WTC11 (cell line): ENCODE data around the gene NCMAP.

ENCODE experiments used
- CREB1 ChIP-seq: sonication (generic); formaldehyde crosslinking; IDR thresholded peaks from 2 replicates; pipeline ENCODE4 v1.8.0; 2023; ENCODE audit warnings: mild to moderate bottlenecking, missing genetic modification reagents
- MXD4 ChIP-seq: fragments of 250-450 bp; sonication (Bioruptor Pico); IDR thresholded peaks from 2 replicates; pipeline ENCODE4 v1.8.0; 2021; ENCODE audit warnings: mild to moderate bottlenecking, moderate library complexity, borderline replicate concordance
- NR1H2 ChIP-seq: sonication (generic); formaldehyde crosslinking; IDR thresholded peaks from 2 replicates; pipeline ENCODE4 v1.9.0; 2021; ENCODE audit warnings: mild to moderate bottlenecking, moderate library complexity, missing genetic modification reagents
- TEAD4 ChIP-seq: sonication (generic); formaldehyde crosslinking; IDR thresholded peaks from 2 replicates; pipeline ENCODE4 v1.8.0; 2022; ENCODE audit warnings: mild to moderate bottlenecking, missing genetic modification reagents
- TF ChIP-seq, protein P1 (sequence below): fragments of 200-600 bp; IDR thresholded peaks from 2 replicates; pipeline ENCODE4 v1.8.0; 2022; ENCODE audit warnings: antibody characterized with exemption
- TF ChIP-seq, protein P2 (sequence below): sonication (generic); formaldehyde crosslinking; conservative IDR thresholded peaks from 2 replicates; pipeline ENCODE4 v1.8.1; 2022; ENCODE audit warnings: mild to moderate bottlenecking, missing genetic modification reagents
- TF ChIP-seq, protein P3 (sequence below): sonication (generic); formaldehyde crosslinking; IDR thresholded peaks from 2 replicates; pipeline ENCODE4 v1.8.1; 2023; ENCODE audit warnings: mild to moderate bottlenecking, missing genetic modification reagents, borderline replicate concordance
- TF ChIP-seq, protein P4 (sequence below): sonication (generic); formaldehyde crosslinking; IDR thresholded peaks from 2 replicates; pipeline ENCODE4 v1.8.0; 2022; ENCODE audit warnings: mild to moderate bottlenecking, missing genetic modification reagents

DNA sequence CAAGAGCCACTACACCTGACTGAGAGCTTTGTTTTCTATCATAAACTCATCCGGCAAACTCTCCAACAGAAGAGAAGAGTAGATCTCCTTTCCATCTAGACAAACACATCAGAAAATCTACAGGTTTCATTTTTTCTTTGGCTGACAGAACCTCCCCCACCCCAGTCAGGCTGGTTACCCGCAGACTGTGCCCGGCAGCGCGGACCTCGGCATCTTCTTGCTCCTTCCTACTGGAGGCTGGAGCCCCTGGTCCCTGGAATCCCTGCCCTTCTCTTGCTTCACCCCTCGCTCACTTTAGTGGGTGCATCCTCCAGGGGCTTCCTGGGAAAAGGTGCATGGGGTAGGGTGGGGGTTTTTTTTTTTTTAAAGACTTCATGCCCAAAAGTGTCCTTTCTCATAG, 23.0 kb downstream of the NCMAP start:
- no peak for TF ChIP-seq NR1H2 (CRISPR knock-in tag)
- TF ChIP-seq, protein P1, sequence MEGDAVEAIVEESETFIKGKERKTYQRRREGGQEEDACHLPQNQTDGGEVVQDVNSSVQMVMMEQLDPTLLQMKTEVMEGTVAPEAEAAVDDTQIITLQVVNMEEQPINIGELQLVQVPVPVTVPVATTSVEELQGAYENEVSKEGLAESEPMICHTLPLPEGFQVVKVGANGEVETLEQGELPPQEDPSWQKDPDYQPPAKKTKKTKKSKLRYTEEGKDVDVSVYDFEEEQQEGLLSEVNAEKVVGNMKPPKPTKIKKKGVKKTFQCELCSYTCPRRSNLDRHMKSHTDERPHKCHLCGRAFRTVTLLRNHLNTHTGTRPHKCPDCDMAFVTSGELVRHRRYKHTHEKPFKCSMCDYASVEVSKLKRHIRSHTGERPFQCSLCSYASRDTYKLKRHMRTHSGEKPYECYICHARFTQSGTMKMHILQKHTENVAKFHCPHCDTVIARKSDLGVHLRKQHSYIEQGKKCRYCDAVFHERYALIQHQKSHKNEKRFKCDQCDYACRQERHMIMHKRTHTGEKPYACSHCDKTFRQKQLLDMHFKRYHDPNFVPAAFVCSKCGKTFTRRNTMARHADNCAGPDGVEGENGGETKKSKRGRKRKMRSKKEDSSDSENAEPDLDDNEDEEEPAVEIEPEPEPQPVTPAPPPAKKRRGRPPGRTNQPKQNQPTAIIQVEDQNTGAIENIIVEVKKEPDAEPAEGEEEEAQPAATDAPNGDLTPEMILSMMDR: no peak
- TF ChIP-seq TEAD4 (CRISPR knock-in tag): no peak
- TF ChIP-seq, protein P2, sequence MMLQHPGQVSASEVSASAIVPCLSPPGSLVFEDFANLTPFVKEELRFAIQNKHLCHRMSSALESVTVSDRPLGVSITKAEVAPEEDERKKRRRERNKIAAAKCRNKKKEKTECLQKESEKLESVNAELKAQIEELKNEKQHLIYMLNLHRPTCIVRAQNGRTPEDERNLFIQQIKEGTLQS: no peak
- TF ChIP-seq, protein P3, sequence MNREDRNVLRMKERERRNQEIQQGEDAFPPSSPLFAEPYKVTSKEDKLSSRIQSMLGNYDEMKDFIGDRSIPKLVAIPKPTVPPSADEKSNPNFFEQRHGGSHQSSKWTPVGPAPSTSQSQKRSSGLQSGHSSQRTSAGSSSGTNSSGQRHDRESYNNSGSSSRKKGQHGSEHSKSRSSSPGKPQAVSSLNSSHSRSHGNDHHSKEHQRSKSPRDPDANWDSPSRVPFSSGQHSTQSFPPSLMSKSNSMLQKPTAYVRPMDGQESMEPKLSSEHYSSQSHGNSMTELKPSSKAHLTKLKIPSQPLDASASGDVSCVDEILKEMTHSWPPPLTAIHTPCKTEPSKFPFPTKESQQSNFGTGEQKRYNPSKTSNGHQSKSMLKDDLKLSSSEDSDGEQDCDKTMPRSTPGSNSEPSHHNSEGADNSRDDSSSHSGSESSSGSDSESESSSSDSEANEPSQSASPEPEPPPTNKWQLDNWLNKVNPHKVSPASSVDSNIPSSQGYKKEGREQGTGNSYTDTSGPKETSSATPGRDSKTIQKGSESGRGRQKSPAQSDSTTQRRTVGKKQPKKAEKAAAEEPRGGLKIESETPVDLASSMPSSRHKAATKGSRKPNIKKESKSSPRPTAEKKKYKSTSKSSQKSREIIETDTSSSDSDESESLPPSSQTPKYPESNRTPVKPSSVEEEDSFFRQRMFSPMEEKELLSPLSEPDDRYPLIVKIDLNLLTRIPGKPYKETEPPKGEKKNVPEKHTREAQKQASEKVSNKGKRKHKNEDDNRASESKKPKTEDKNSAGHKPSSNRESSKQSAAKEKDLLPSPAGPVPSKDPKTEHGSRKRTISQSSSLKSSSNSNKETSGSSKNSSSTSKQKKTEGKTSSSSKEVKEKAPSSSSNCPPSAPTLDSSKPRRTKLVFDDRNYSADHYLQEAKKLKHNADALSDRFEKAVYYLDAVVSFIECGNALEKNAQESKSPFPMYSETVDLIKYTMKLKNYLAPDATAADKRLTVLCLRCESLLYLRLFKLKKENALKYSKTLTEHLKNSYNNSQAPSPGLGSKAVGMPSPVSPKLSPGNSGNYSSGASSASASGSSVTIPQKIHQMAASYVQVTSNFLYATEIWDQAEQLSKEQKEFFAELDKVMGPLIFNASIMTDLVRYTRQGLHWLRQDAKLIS (CRISPR knock-in tag): no peak
- TF ChIP-seq CREB1 (CRISPR knock-in tag): no peak
- no peak for TF ChIP-seq MXD4 (CRISPR knock-in tag)
- TF ChIP-seq, protein P4, sequence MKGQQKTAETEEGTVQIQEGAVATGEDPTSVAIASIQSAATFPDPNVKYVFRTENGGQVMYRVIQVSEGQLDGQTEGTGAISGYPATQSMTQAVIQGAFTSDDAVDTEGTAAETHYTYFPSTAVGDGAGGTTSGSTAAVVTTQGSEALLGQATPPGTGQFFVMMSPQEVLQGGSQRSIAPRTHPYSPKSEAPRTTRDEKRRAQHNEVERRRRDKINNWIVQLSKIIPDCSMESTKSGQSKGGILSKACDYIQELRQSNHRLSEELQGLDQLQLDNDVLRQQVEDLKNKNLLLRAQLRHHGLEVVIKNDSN (CRISPR knock-in tag): no peak
